ENCODE measurements around the gene PALD1.

- TF ChIP-seq CTCF (IDR thresholded peaks at IDR 0.05) (no peak), POLR2A (IDR thresholded peaks at IDR 0.05) (no peak)
Observed at GRCh38 chr10:70561070-70561469, 82.5 kb downstream of the PALD1 start.

All from testis (tissue), 2 donors.